IMR-90 (cell line): Measurements from ENCODE around the gene UBASH3B. TPM values are rescaled to one million over a fixed set of nuclear protein-coding genes. Genes with fewer than 3 reads are reported as not detected.

ENCODE experiments used
- ATAC-seq: fragments of 200-7000 bp; cut with Tn5 transposase; 2 replicates; pipeline ENCODE4 v1.9.1; 2020; ENCODE audit warnings: low read depth, mild to moderate bottlenecking, moderate library complexity
- BruUV-seq: library from RNA; stranded (reverse); fragments of 400-500 nt; replicated peaks from 2 replicates; lab custom pipeline; 2021; lab: Mats Ljungman, UMichigan
- CTCF ChIA-PET: fragments of 300-600 bp; formaldehyde crosslinking; extraction: SDS; loops from one replicate; lab custom pipeline; 2021; ENCODE audit warnings: antibody characterized with exemption; lab: Yijun Ruan, JAX
- POLR2A ChIA-PET: fragments of 300-600 bp; sonication (Branson Sonifier 250); formaldehyde crosslinking; loops from one replicate; lab custom pipeline; 2022; ENCODE audit warnings: antibody characterized with exemption; ENCODE audit not compliant: unreplicated experiment; lab: Charles Lee
- DNase-seq: peaks from one replicate; pipeline ENCODE4 v3.0.0; 2013
- H2AFZ ChIP-seq: replicated peaks from 2 replicates; pipeline ENCODE3; 2013; ENCODE audit warnings: low read length, mild to moderate bottlenecking; ENCODE audit not compliant: poor library complexity
- H2AK5ac ChIP-seq: 2 replicates; pipeline ENCODE4 v1.6.1; 2013; ENCODE audit warnings: low read depth, low read length, inconsistent platforms
- H2AK9ac ChIP-seq: replicated peaks from 2 replicates; pipeline ENCODE3; 2013; ENCODE audit warnings: mild to moderate bottlenecking, low read depth, low read length, moderate library complexity; ENCODE audit not compliant: poor library complexity
- H2BK120ac ChIP-seq: 2 replicates; pipeline ENCODE4 v1.6.1; 2013; ENCODE audit warnings: low read depth, low read length, inconsistent platforms
- H2BK15ac ChIP-seq: 3 replicates; pipeline ENCODE4 v1.6.1; 2013; ENCODE audit warnings: low read depth, low read length, inconsistent platforms
- H2BK20ac ChIP-seq: 2 replicates; pipeline ENCODE4 v1.6.1; 2013; ENCODE audit warnings: low read depth, mild to moderate bottlenecking, inconsistent platforms, low read length, moderate library complexity
- H2BK5ac ChIP-seq: 2 replicates; pipeline ENCODE4 v1.6.1; 2013; ENCODE audit warnings: mild to moderate bottlenecking, low read depth, low read length, inconsistent platforms; ENCODE audit not compliant: poor library complexity, severe bottlenecking
- H3K14ac ChIP-seq: replicated peaks from 2 replicates; pipeline ENCODE4 v1.6.1; 2013; ENCODE audit warnings: low read depth, low read length, inconsistent platforms
- H3K18ac ChIP-seq: 2 replicates; pipeline ENCODE4 v1.6.1; 2013; ENCODE audit warnings: low read depth, low read length, control low read depth
- H3K23ac ChIP-seq: 2 replicates; pipeline ENCODE4 v1.6.1; 2013; ENCODE audit warnings: low read depth, low read length, inconsistent platforms
- H3K27ac ChIP-seq: 2 replicates; pipeline ENCODE4 v1.5.1; 2013; ENCODE audit warnings: mild to moderate bottlenecking, control low read depth, low read length; ENCODE audit not compliant: insufficient read depth
- H3K27me3 ChIP-seq: 2 replicates; pipeline ENCODE4 v1.6.1; 2013; ENCODE audit warnings: low read length; ENCODE audit not compliant: control insufficient read depth, insufficient read depth
- H3K36me3 ChIP-seq: 2 replicates; pipeline ENCODE4 v1.6.1; 2013; ENCODE audit warnings: low read length, mixed read lengths; ENCODE audit not compliant: control insufficient read depth, insufficient read depth
- H3K4ac ChIP-seq: 2 replicates; pipeline ENCODE4 v1.6.1; 2013; ENCODE audit warnings: low read depth, low read length, inconsistent platforms
- H3K4me1 ChIP-seq: 2 replicates; pipeline ENCODE4 v1.6.1; 2013; ENCODE audit warnings: low read length, mixed read lengths; ENCODE audit not compliant: control insufficient read depth, insufficient read depth
- H3K4me2 ChIP-seq: 2 replicates; pipeline ENCODE4 v1.6.1; 2013; ENCODE audit warnings: low read depth, mild to moderate bottlenecking, control low read depth, low read length, moderate library complexity
- H3K4me3 ChIP-seq: 2 replicates; pipeline ENCODE4 v1.5.1; 2013; ENCODE audit warnings: low read depth, mild to moderate bottlenecking, control low read depth, low read length, moderate library complexity; ENCODE audit not compliant: insufficient read depth
- H3K56ac ChIP-seq: 2 replicates; pipeline ENCODE4 v1.6.1; 2013; ENCODE audit warnings: low read length, inconsistent platforms; ENCODE audit not compliant: insufficient read depth; ENCODE audit errors: extremely low read depth
- H3K79me1 ChIP-seq, 2 experiments: 2 replicates each; pipeline ENCODE4 v1.6.1; 2013; ENCODE audit warnings: low read length in 2 of 2, inconsistent platforms in 1 of 2, low read depth in 1 of 2
- H3K9ac ChIP-seq: 2 replicates; pipeline ENCODE4 v1.6.1; 2013; ENCODE audit warnings: low read depth, low read length, control low read depth
- H3K9me1 ChIP-seq: 2 replicates; pipeline ENCODE4 v1.6.1; 2013; ENCODE audit warnings: low read length, inconsistent platforms; ENCODE audit not compliant: insufficient read depth
- H3K9me3 ChIP-seq: 2 replicates; pipeline ENCODE4 v1.6.1; 2013; ENCODE audit warnings: low read length; ENCODE audit not compliant: control insufficient read depth, insufficient read depth
- H4K20me1 ChIP-seq: 2 replicates; pipeline ENCODE4 v1.6.1; 2013; ENCODE audit warnings: low read length, inconsistent platforms; ENCODE audit not compliant: insufficient read depth
- H4K5ac ChIP-seq: 2 replicates; pipeline ENCODE4 v1.6.1; 2013; ENCODE audit warnings: mild to moderate bottlenecking, low read depth, low read length, control low read depth
- H4K8ac ChIP-seq, 2 experiments: 2 replicates each; pipeline ENCODE4 v1.6.1; 2013; ENCODE audit warnings: low read depth in 2 of 2, low read length in 2 of 2, control low read depth in 1 of 2, inconsistent platforms in 1 of 2
- H4K91ac ChIP-seq: 2 replicates; pipeline ENCODE4 v1.6.1; 2013; ENCODE audit warnings: low read depth, low read length, inconsistent platforms; ENCODE audit not compliant: insufficient read depth
- BHLHE40 ChIP-seq: fragments of 150-350 bp; IDR thresholded peaks from 2 replicates; pipeline ENCODE4 v1.6.1; 2016; ENCODE audit warnings: mild to moderate bottlenecking, low read depth, low read length
- CEBPB ChIP-seq: IDR thresholded peaks from 2 replicates; pipeline ENCODE4 v1.6.1; 2012; ENCODE audit warnings: low read depth, low read length, improper control_type of control experiment
- CHD1 ChIP-seq: IDR thresholded peaks from 2 replicates; pipeline ENCODE4 v1.6.1; 2012; ENCODE audit warnings: low read depth, low read length, improper control_type of control experiment
- ELK1 ChIP-seq: fragments of 150-350 bp; IDR thresholded peaks from 2 replicates; pipeline ENCODE4 v1.6.1; 2016; ENCODE audit warnings: low read depth, mild to moderate bottlenecking, low read length, moderate library complexity, borderline replicate concordance
- FOS ChIP-seq: fragments of 150-350 bp; IDR thresholded peaks from 2 replicates; pipeline ENCODE4 v1.6.1; 2016; ENCODE audit warnings: low read depth, low read length
- MAZ ChIP-seq: IDR thresholded peaks from 2 replicates; pipeline ENCODE4 v1.6.1; 2012; ENCODE audit warnings: low read depth, mild to moderate bottlenecking, low read length, improper control_type of control experiment, moderate library complexity, borderline replicate concordance
- NFE2L2 ChIP-seq: fragments of 150-350 bp; IDR thresholded peaks from 2 replicates; pipeline ENCODE4 v1.6.1; 2016; ENCODE audit warnings: low read depth, mild to moderate bottlenecking, low read length
- POLR2A ChIP-seq: IDR thresholded peaks from 2 replicates; pipeline ENCODE4 v1.6.1; 2012; ENCODE audit warnings: mild to moderate bottlenecking, low read depth, low read length
- RAD21 ChIP-seq: IDR thresholded peaks from 2 replicates; pipeline ENCODE4 v1.6.1; 2012; ENCODE audit warnings: low read length, improper control_type of control experiment
- RCOR1 ChIP-seq: IDR thresholded peaks from 2 replicates; pipeline ENCODE4 v1.6.1; 2012; ENCODE audit warnings: mild to moderate bottlenecking, low read length, improper control_type of control experiment; ENCODE audit not compliant: insufficient replicate concordance
- RFX5 ChIP-seq: IDR thresholded peaks from 2 replicates; pipeline ENCODE4 v1.8.0; 2012; ENCODE audit warnings: low read depth, mild to moderate bottlenecking, low read length, moderate library complexity
- SMC3 ChIP-seq: fragments of 150-350 bp; IDR thresholded peaks from 2 replicates; pipeline ENCODE4 v1.6.1; 2016; ENCODE audit warnings: low read depth, mild to moderate bottlenecking, antibody characterized with exemption, low read length, moderate library complexity
- WGBS, 2 experiments: methylation state at CpG; one replicate each; pipeline versions ENCODE4 v1.1.5 to v1.1.7; 2013; ENCODE audit warnings: missing lambda C conversion rate in 2 of 2; ENCODE audit not compliant: insufficient read length in 1 of 2; ENCODE audit errors: extremely low coverage in 2 of 2; 5-methylcytosine and 5-hydroxymethylcytosine counted together
- dilution Hi-C: fragments of 300-500 bp; cut with HindIII; formaldehyde crosslinking; loops from one replicate; pipeline ENCODE4 v1.14.3; 2018; ENCODE audit warnings: low sequenced_read_pairs; ENCODE audit not compliant: unreplicated experiment
- in situ Hi-C: fragments of 300-500 bp; cut with MboI; formaldehyde crosslinking; loops from 3 replicates; pipeline ENCODE4 v1.14.3; 2019; ENCODE audit warnings: low sequenced_read_pairs, inconsistent platforms, mixed read lengths
- intact Hi-C: fragments of 100-400 bp; cut with micrococcal nuclease; formaldehyde crosslinking; loops from 2 replicates; pipeline ENCODE4 v1.10.0; 2022
- polyA plus RNA-seq, 3 experiments: library from polyadenylated mRNA; depleted of rRNA; stranded (reverse); fragments of >200 nt; gene quantifications; 2 replicates each; pipeline ENCODE4 v1.2.3, GENCODE V29; 2012; ENCODE audit warnings: low replicate concordance in 1 of 3
- total RNA-seq: library from RNA; depleted of rRNA; stranded (reverse); fragments of >200 nt; gene quantifications from 2 replicates; pipeline ENCODE4 v1.2.3, GENCODE V29; 2012

Gene UBASH3B
- total and polyA plus RNA-seq, 2 of the 4 experiments (the other 2 are of a cell fraction): 27.2 to 48.0 TPM

- no CpG with 5 or more reads among the region's 3 CpGs for WGBS, 2 experiments
- Histone ChIP-seq H4K20me1 (no peaks in the 10 kb centered on the region), H3K9me3 (no peaks in the 10 kb centered on the region), H2AK9ac (no peak overlapping the region), H4K8ac (no peak overlapping the region), H2AFZ (no peak overlapping the region), H3K4me3 (no peak overlapping the region), H3K4ac (no peak overlapping the region), H2BK120ac (no peak overlapping the region), H4K91ac (no peak overlapping the region), H2AK5ac (no peak overlapping the region), H3K14ac (no peak overlapping the region), H3K23ac (no peak overlapping the region), H3K18ac (no peak overlapping the region), H3K27me3 (peaks cover 21% of the 10 kb centered on the region), H3K4me2 (no peak overlapping the region), H4K5ac (no peak overlapping the region), H3K9me1 (no peaks in the 10 kb centered on the region), H3K9ac (no peak overlapping the region), H3K79me1 (no peaks in the 10 kb centered on the region), H3K36me3 (no peaks in the 10 kb centered on the region), H2BK20ac (no peak overlapping the region), H3K56ac (no peak overlapping the region), H2BK5ac (no peak overlapping the region), H3K4me1 (no peaks in the 10 kb centered on the region; the same call in none of the 2 replicates), H2BK15ac (no peak overlapping the region), H3K27ac (no peak overlapping the region)
- TF ChIP-seq BHLHE40: no peak
- no peak for TF ChIP-seq CEBPB
- TF ChIP-seq RAD21: no peak
- TF ChIP-seq ELK1: no peak
- TF ChIP-seq POLR2A: no peak
- TF ChIP-seq RCOR1: no peak
- no peak for TF ChIP-seq NFE2L2
- TF ChIP-seq SMC3: no peak
- no peak for TF ChIP-seq MAZ
- TF ChIP-seq RFX5: no peak
- TF ChIP-seq FOS: no peak
- no peak for TF ChIP-seq CHD1
- ATAC-seq (no peak), DNase-seq (no peak)
- in situ Hi-C loops (loop anchor here (25.0 kb wide), 1 partner anchor 401 kb away; no protein-coding TSS in a partner anchor), dilution Hi-C loops (loop anchor here (25.0 kb wide), 1 partner anchor 176 kb away; no protein-coding TSS in a partner anchor), intact Hi-C loops (no loop called here)
- ChIA-PET POLR2A (no interaction called here), CTCF (interaction anchor here (1.0 to 3.7 kb wide), 2 partner anchors 160 to 399 kb away, joined by 3 to 53 read pairs; no protein-coding TSS in a partner anchor)
- no TSS peak for BruUV-seq
These were observed 206.1 kb downstream of the UBASH3B start for GRCh38 chr11:122861631-122862030.
